ENCODE data around the gene RYR3. TPM values are rescaled to one million over a fixed set of nuclear protein-coding genes. Genes with fewer than 3 reads are reported as not detected.

Gene RYR3
- total RNA-seq, 6 experiments from 2014 or later = not detected

DNA sequence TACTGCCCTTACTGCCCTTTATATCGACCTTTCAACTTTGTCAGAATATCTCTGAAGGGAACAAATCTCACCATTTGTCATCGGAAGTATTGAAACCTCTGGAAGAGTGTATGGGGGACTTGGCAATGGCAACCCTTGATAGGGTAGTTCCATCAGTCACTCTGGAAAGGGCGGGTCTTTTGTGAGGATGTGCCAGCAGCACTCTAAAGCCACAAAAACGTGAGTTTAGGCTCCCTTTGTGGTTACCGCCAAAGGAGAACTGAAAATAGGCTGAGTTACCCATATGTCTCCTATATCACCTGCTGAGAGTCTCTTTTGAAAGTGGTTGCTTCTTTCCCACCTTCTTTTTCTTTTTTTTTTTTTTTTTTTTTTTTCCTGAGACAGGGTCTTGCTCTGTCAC lies 360.7 kb downstream of the RYR3 start:
- Mint-ChIP-seq H3K4me1 (ENCODE audit: low read depth) (no peaks in the 10 kb centered on the region), H3K36me3 (ENCODE audit: low read depth) (no peaks in the 10 kb centered on the region), H3K4me3 (no peak overlapping the region), H3K9me3 (no peaks in the 10 kb centered on the region), H3K27me3 (ENCODE audit: insufficient read depth) (peaks cover 31% of the 10 kb centered on the region), H3K27ac (no peak overlapping the region)
- TF ChIP-seq, protein P1, sequence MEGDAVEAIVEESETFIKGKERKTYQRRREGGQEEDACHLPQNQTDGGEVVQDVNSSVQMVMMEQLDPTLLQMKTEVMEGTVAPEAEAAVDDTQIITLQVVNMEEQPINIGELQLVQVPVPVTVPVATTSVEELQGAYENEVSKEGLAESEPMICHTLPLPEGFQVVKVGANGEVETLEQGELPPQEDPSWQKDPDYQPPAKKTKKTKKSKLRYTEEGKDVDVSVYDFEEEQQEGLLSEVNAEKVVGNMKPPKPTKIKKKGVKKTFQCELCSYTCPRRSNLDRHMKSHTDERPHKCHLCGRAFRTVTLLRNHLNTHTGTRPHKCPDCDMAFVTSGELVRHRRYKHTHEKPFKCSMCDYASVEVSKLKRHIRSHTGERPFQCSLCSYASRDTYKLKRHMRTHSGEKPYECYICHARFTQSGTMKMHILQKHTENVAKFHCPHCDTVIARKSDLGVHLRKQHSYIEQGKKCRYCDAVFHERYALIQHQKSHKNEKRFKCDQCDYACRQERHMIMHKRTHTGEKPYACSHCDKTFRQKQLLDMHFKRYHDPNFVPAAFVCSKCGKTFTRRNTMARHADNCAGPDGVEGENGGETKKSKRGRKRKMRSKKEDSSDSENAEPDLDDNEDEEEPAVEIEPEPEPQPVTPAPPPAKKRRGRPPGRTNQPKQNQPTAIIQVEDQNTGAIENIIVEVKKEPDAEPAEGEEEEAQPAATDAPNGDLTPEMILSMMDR (IDR thresholded peaks at IDR 0.05) = no peak
- DNase-seq = no peak

DNA sequence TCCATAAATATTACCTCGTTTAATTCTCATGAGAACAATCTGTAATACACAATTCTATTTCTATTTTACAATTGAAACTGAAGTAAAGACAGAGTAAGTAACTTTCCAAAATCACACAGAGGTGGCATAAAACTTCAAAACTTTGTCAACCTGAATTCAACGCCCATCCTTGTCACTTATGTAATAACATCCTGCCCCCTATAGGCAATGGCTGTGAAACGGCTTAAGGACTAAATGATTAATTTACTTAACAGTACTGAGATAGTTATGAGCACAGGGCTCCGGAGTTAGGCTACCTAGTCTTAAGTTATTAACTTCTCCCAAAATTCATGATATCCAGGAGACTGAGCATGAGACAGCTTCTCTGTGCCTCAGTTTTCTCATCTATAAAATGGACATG lies 364.5 kb downstream of the RYR3 start:
- no peak overlapping the region for H3K4me3 Mint-ChIP-seq
- no peaks in the 10 kb centered on the region for H3K9me3 Mint-ChIP-seq
- no peaks in the 10 kb centered on the region for H3K36me3 Mint-ChIP-seq (ENCODE audit: low read depth)
- H3K27me3 Mint-ChIP-seq (ENCODE audit: insufficient read depth) = peaks cover 37% of the 10 kb centered on the region
- H3K27ac Mint-ChIP-seq = no peak overlapping the region
- DNase-seq = peak; percentile 3
- H3K4me1 Mint-ChIP-seq (ENCODE audit: low read depth) = no peaks in the 10 kb centered on the region
- TF ChIP-seq, protein P1 (IDR thresholded peaks at IDR 0.05) = peak; percentile 74

DNA sequence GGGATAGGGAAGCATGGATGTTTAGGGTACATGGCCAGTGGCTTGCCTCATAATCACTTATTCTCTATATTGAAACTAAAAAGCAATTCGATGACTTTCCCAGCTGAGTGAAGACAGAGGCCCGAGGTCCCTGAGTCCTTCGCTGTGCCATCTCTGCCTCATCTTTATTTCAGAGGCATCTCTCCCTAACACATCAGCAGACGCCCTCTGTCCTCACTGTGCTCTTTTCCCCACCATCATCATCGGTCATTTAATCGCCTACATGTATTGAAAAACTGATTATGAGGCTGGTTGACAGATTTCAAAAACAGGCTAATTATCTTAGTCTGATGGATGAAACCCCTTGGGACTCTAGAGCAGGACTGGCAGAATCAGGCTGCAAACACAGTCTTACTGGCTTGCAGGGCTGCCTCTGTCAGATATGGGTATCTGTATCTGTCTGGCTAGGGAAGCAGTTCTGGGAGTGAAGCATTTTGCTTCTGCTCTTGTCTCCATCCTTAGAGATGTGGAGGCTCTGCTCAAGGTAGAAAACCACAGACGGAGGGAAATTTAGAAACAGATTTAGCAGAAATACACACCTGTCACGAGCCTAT lies 366.6 kb downstream of the RYR3 start:
- Mint-ChIP-seq H3K27me3 (ENCODE audit: insufficient read depth) (peaks cover 33% of the 10 kb centered on the region), H3K4me3 (no peak overlapping the region), H3K9me3 (no peaks in the 10 kb centered on the region), H3K27ac (no peak overlapping the region), H3K4me1 (ENCODE audit: low read depth) (no peaks in the 10 kb centered on the region), H3K36me3 (ENCODE audit: low read depth) (no peaks in the 10 kb centered on the region)
- TF ChIP-seq, protein P1 (IDR thresholded peaks at IDR 0.05) = no peak
- DNase-seq = no peak

DNA sequence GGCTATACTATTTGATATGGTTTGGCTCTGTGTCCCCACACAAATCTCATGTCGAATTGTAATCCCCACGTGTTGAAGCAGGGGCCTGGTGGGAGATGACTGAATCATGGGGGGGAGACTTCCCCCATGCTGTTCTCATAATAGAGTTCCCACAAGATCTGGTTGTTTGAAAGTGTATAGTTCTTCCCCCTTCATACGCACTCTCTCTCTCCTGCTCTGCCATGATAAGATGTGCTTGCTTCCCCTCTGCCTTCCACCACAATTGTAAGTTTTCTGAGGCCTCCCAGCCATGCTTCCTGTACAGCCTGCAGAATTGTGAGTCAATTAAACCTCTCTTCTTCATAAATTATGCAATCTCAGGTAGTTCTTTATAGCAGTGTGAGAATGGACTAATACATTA lies 367.4 kb downstream of the RYR3 start:
- no peak overlapping the region for H3K4me3 Mint-ChIP-seq
- TF ChIP-seq, protein P1 (IDR thresholded peaks at IDR 0.05) = no peak

DNA sequence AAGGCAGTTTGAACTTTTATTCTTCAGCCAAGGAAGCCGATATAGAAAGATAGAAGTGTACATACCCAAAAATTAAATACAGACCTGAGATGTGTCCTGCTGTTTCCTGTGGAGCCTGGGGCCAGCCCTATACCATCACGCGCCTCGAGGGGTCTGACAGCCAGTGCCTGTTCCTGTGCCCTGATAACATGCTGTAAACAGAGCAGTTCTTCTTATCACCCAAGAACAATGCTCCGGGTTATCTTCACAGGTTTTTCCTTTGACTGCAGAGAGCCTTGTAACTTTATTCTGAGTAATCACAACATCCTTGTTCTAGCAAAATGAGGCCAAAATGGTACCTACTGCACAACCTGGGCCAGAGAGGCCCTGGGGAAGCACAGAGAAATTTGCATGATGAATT lies 367.8 kb downstream of the RYR3 start:
- peaks cover 25% of the 10 kb centered on the region for H3K27me3 Mint-ChIP-seq (ENCODE audit: insufficient read depth)
- no peak overlapping the region for H3K4me3 Mint-ChIP-seq
- no peak for DNase-seq
- no peaks in the 10 kb centered on the region for H3K9me3 Mint-ChIP-seq
- TF ChIP-seq, protein P1 (IDR thresholded peaks at IDR 0.05) = no peak
- H3K4me1 Mint-ChIP-seq (ENCODE audit: low read depth) = no peaks in the 10 kb centered on the region
- no peak overlapping the region for H3K27ac Mint-ChIP-seq
- no peaks in the 10 kb centered on the region for H3K36me3 Mint-ChIP-seq (ENCODE audit: low read depth)

More for the DNA sequence above, 367.4 kb downstream of the RYR3 start:
- no peak for DNase-seq
- Mint-ChIP-seq H3K9me3 (no peaks in the 10 kb centered on the region), H3K36me3 (ENCODE audit: low read depth) (no peaks in the 10 kb centered on the region), H3K27ac (no peak overlapping the region), H3K27me3 (ENCODE audit: insufficient read depth) (peaks cover 29% of the 10 kb centered on the region), H3K4me1 (ENCODE audit: low read depth) (no peaks in the 10 kb centered on the region)

DNA sequence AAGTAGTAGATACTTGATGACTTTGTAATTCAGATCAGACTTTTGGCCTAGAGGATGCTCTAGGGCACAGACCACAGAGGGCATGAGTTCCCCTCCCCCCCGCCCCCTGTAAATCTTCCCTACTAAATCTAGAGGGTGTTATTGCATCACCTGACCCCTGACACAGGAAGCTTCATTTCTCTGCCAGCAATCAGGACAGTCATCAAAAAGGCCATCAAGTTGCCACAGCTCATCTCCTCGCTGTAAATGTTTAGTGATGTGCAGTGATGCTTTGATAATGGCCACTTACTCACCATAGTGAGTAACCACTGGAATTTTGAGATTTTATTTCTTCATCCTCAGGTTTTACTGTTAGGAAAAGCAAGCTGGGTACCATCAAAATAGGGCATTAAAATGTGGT lies 368.3 kb downstream of the RYR3 start:
- DNase-seq = peak; percentile 21
- no peaks in the 10 kb centered on the region for H3K4me1 Mint-ChIP-seq (ENCODE audit: low read depth)
- H3K9me3 Mint-ChIP-seq = no peaks in the 10 kb centered on the region
- H3K27ac Mint-ChIP-seq = no peak overlapping the region
- TF ChIP-seq, protein P1 (IDR thresholded peaks at IDR 0.05) = no peak
- no peak overlapping the region for H3K4me3 Mint-ChIP-seq
- no peaks in the 10 kb centered on the region for H3K36me3 Mint-ChIP-seq (ENCODE audit: low read depth)
- peaks cover 22% of the 10 kb centered on the region for H3K27me3 Mint-ChIP-seq (ENCODE audit: insufficient read depth)
